Endothelial cell of umbilical vein (primary cell): ENCODE measurements around the gene PRIMPOL. TPM values are rescaled to one million over a fixed set of nuclear protein-coding genes. Genes with fewer than 3 reads are reported as not detected.

Source experiments
- BruUV-seq: library from RNA; stranded (reverse); fragments of 400-500 nt; replicated peaks from 2 replicates; lab custom pipeline; 2021; lab: Mats Ljungman, UMichigan
- CTCF ChIA-PET: fragments of 300-600, 350-600 bp; sonication (Branson Sonifier 250); formaldehyde crosslinking; loops from one replicate; lab custom pipeline; 2021; ENCODE audit warnings: antibody characterized with exemption, inconsistent platforms; lab: Charles Lee
- POLR2A ChIA-PET: fragments of 300-600, 350-600 bp; sonication (Branson Sonifier 250); formaldehyde crosslinking; loops from one replicate; lab custom pipeline; 2021; ENCODE audit warnings: antibody characterized with exemption, inconsistent platforms; lab: Charles Lee
- DNase-seq: peaks from one replicate; pipeline ENCODE4 v3.0.0-alpha.2; 2011; ENCODE audit warnings: low read depth, low spot score
- FAIRE-seq: peaks from 2 replicates; lab custom pipeline; 2011; peaks lifted over from hg19 to GRCh38; lab: Jason Lieb, UNC
- H2AFZ ChIP-seq: 2 replicates; pipeline ENCODE4 v1.6.0; 2012; ENCODE audit warnings: low read depth, low read length, control low read depth, inconsistent platforms
- H3K27ac ChIP-seq: 2 replicates; pipeline ENCODE4 v1.5.1; 2011; ENCODE audit warnings: low read depth, mild to moderate bottlenecking, control low read depth, low read length, moderate library complexity; ENCODE audit not compliant: insufficient read depth
- H3K27me3 ChIP-seq, 2 experiments: 2 replicates each; pipeline versions ENCODE4 v1.6.0 to v1.6.1; 2011; ENCODE audit warnings: low read length in 2 of 2, mixed read lengths in 1 of 2; ENCODE audit not compliant: control insufficient read depth in 2 of 2, insufficient read depth in 2 of 2
- H3K36me3 ChIP-seq, 2 experiments: 2 replicates in 1 of 2; 3 replicates in 1 of 2; pipeline ENCODE4 v1.5.1; 2011; ENCODE audit warnings: low read length in 2 of 2, mild to moderate bottlenecking in 1 of 2, moderate library complexity in 1 of 2; ENCODE audit not compliant: control insufficient read depth in 2 of 2, insufficient read depth in 2 of 2; ENCODE audit errors: extremely low read depth in 1 of 2
- H3K4me1 ChIP-seq: 3 replicates; pipeline ENCODE4 v1.5.1; 2011; ENCODE audit warnings: mild to moderate bottlenecking, low read length; ENCODE audit not compliant: control insufficient read depth, insufficient read depth; ENCODE audit errors: extremely low read depth
- H3K4me2 ChIP-seq: 2 replicates; pipeline ENCODE4 v1.6.1; 2011; ENCODE audit warnings: low read length, control low read depth, mixed read lengths; ENCODE audit not compliant: insufficient read depth
- H3K4me3 ChIP-seq, 3 experiments: fragments of 200-600 bp in 1 of 3; sonication (generic), shearing (Covaris generic) in 1 of 3; replicated peaks in 1 of 3; 2 replicates each; pipeline ENCODE4 v1.5.1; 2011 to 2016; ENCODE audit warnings: control low read depth in 3 of 3, low read length in 3 of 3, mild to moderate bottlenecking in 2 of 3, inconsistent platforms in 1 of 3, low read depth in 1 of 3, moderate library complexity in 1 of 3; ENCODE audit not compliant: insufficient read depth in 1 of 3
- H3K79me2 ChIP-seq: 2 replicates; pipeline ENCODE4 v1.6.0; 2012; ENCODE audit warnings: low read length, inconsistent platforms; ENCODE audit not compliant: control insufficient read depth, insufficient read depth
- H3K9ac ChIP-seq: replicated peaks from 2 replicates; pipeline ENCODE3; 2011; ENCODE audit warnings: low read length, control low read depth; ENCODE audit not compliant: insufficient read depth; ENCODE audit errors: extremely low read depth
- H3K9me1 ChIP-seq: replicated peaks from 3 replicates; pipeline ENCODE4 v1.6.0; 2011; ENCODE audit warnings: mild to moderate bottlenecking, low read length; ENCODE audit not compliant: control insufficient read depth, insufficient read depth; ENCODE audit errors: extremely low read depth
- H3K9me3 ChIP-seq: replicated peaks from 2 replicates; pipeline ENCODE4 v1.5.1; 2012; ENCODE audit warnings: low read length, inconsistent platforms; ENCODE audit not compliant: control insufficient read depth, insufficient read depth
- H4K20me1 ChIP-seq: replicated peaks from 2 replicates; pipeline ENCODE3; 2011; ENCODE audit warnings: mild to moderate bottlenecking, low read length; ENCODE audit not compliant: control insufficient read depth, insufficient read depth; ENCODE audit errors: extremely low read depth
- EZH2 ChIP-seq: IDR thresholded peaks from 2 replicates; pipeline ENCODE4 v1.6.1; 2012; ENCODE audit warnings: borderline replicate concordance, low read depth, mild to moderate bottlenecking, moderate library complexity, low read length, inconsistent platforms; ENCODE audit not compliant: severe bottlenecking
- FOS ChIP-seq: IDR thresholded peaks from 2 replicates; pipeline ENCODE4 v1.6.1; 2011; ENCODE audit warnings: mild to moderate bottlenecking, low read length, moderate library complexity, borderline replicate concordance; ENCODE audit not compliant: insufficient read depth
- GATA2 ChIP-seq: IDR thresholded peaks from 2 replicates; pipeline ENCODE4 v1.7.0; 2011; ENCODE audit warnings: low read depth, mild to moderate bottlenecking, moderate library complexity, mixed read lengths, low read length; ENCODE audit not compliant: insufficient read length, insufficient read depth
- JUN ChIP-seq: IDR thresholded peaks from 2 replicates; pipeline ENCODE4 v1.6.1; 2011; ENCODE audit warnings: borderline replicate concordance, low read depth; ENCODE audit not compliant: insufficient read length, insufficient read depth
- MYC ChIP-seq: IDR thresholded peaks from one replicate; pipeline ENCODE4 v1.6.1; 2011; ENCODE audit warnings: mild to moderate bottlenecking, low read depth, low read length
- POLR2A ChIP-seq: IDR thresholded peaks from 2 replicates; pipeline ENCODE4 v1.6.1; 2012; ENCODE audit warnings: low read depth, mild to moderate bottlenecking, control low read depth, low read length
- POLR2AphosphoS5 ChIP-seq: IDR thresholded peaks from 2 replicates; pipeline ENCODE4 v1.6.1; 2012; ENCODE audit warnings: low read depth, mild to moderate bottlenecking, control low read depth, low read length, moderate library complexity; ENCODE audit not compliant: insufficient read depth
- dilution Hi-C: fragments of 300-500 bp; cut with MboI; formaldehyde crosslinking; loops from one replicate; pipeline ENCODE4 v1.15.0; 2019; ENCODE audit warnings: low sequenced_read_pairs; ENCODE audit not compliant: extremely low pct_ligation_motif_present
- intact Hi-C: fragments of 100-400 bp; cut with micrococcal nuclease; formaldehyde crosslinking; loops from one replicate; pipeline ENCODE4 v1.10.0; 2022
- polyA plus RNA-seq, 4 experiments: library from polyadenylated mRNA; depleted of rRNA in 3 of 4; stranded (reverse) in 3 of 4; unstranded in 1 of 4; fragments of >200 nt; gene quantifications; 2 replicates each; pipeline versions ENCODE4 v1.2.1 to v1.2.3, GENCODE V29; 2011 to 2012; ENCODE audit warnings: missing spikeins in 1 of 4
- total RNA-seq: library from RNA; stranded (reverse); gene quantifications from 2 replicates; pipeline ENCODE4 v1.2.3, GENCODE V29; 2021
- TF ChIP-seq, protein P1 (sequence below): IDR thresholded peaks from 2 replicates; pipeline ENCODE4 v1.6.1; 2011; ENCODE audit not compliant: insufficient read depth, insufficient read length
- TF ChIP-seq, protein P2 (sequence below), 2 donors: IDR thresholded peaks; 1 replicate in 1 of 2; 2 replicates in 1 of 2; pipeline ENCODE4 v1.5.1; 2011; ENCODE audit warnings: low read length in 2 of 2, mild to moderate bottlenecking in 2 of 2, moderate library complexity in 2 of 2, control low read depth in 1 of 2, inconsistent platforms in 1 of 2, low read depth in 1 of 2; ENCODE audit not compliant: insufficient read depth in 1 of 2; ENCODE audit errors: extremely low read depth in 1 of 2

The PRIMPOL gene
- total and polyA plus RNA-seq, 2 donors (not counting 3 experiments of a cell fraction or from before 2014, with no cell fraction given) = 5.9 to 11.1 TPM

DNA sequence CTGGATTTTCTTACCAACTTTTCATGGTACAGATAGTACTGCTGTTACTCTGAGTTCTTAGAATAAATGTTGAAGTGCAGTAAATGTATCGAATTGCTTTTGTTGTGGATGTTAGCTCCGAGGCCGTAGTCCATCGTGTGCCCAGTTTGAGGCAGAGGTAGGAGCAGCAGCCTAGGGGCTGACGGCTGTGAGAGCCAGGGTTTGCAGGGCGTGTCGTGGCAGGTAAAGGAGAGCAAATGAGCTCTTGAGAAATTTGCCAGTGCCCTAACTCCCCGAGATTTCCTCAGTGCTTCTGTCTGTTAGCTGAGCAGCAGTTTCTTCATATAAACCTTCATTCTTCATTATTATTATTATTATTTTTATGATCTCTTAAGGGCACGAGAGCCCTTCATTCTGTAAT, 21.6 kb downstream of the PRIMPOL start:
- no peaks in the 10 kb centered on the region for H3K27me3 ChIP-seq
- no peak overlapping the region for H3K9ac ChIP-seq
- DNase-seq = no peak
- no TSS peak for BruUV-seq
- H3K9me1 ChIP-seq = no peaks in the 10 kb centered on the region
- CTCF ChIA-PET = no interaction called here
- H3K79me2 ChIP-seq = no peaks in the 10 kb centered on the region
- H2AFZ ChIP-seq = no peak overlapping the region
- H3K36me3 ChIP-seq = no peaks in the 10 kb centered on the region
- H3K27ac ChIP-seq = no peak overlapping the region
- intact Hi-C loops (no loop called here), dilution Hi-C loops (no loop called here)
- no peak overlapping the region for H3K4me3 ChIP-seq
- no peak overlapping the region for H3K4me2 ChIP-seq
- H3K4me1 ChIP-seq = peaks cover 11% of the 10 kb centered on the region
- H4K20me1 ChIP-seq = no peaks in the 10 kb centered on the region
- FAIRE-seq = no peak
- POLR2A ChIA-PET = no interaction called here
- no peaks in the 10 kb centered on the region for H3K9me3 ChIP-seq
- TF ChIP-seq GATA2 (no peak), FOS (no peak), MYC (no peak), POLR2AphosphoS5 (no peak), POLR2A (no peak), EZH2 (no peak), JUN (no peak)
- TF ChIP-seq, protein P1, sequence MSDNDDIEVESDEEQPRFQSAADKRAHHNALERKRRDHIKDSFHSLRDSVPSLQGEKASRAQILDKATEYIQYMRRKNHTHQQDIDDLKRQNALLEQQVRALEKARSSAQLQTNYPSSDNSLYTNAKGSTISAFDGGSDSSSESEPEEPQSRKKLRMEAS = no peak
- TF ChIP-seq, protein P2, sequence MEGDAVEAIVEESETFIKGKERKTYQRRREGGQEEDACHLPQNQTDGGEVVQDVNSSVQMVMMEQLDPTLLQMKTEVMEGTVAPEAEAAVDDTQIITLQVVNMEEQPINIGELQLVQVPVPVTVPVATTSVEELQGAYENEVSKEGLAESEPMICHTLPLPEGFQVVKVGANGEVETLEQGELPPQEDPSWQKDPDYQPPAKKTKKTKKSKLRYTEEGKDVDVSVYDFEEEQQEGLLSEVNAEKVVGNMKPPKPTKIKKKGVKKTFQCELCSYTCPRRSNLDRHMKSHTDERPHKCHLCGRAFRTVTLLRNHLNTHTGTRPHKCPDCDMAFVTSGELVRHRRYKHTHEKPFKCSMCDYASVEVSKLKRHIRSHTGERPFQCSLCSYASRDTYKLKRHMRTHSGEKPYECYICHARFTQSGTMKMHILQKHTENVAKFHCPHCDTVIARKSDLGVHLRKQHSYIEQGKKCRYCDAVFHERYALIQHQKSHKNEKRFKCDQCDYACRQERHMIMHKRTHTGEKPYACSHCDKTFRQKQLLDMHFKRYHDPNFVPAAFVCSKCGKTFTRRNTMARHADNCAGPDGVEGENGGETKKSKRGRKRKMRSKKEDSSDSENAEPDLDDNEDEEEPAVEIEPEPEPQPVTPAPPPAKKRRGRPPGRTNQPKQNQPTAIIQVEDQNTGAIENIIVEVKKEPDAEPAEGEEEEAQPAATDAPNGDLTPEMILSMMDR (IDR thresholded peaks at IDR 0.05; ENCODE audit: extremely low read depth in 1 of 2, insufficient read depth in 1 of 2, low read depth in 1 of 2, low read length in 2 of 2) = no peak
